Epithelial cell of proximal tubule (primary cell): ENCODE measurements around the gene TENM4. TPM values are rescaled to one million over a fixed set of nuclear protein-coding genes. Genes with fewer than 3 reads are reported as not detected.

Source experiments
- DNase-seq: peaks from one replicate; pipeline ENCODE4 v3.0.0-alpha.2; 2011; ENCODE audit warnings: low read depth
- H3K4me3 ChIP-seq: 2 replicates; pipeline ENCODE4 v1.5.1; 2011; ENCODE audit warnings: low read depth, mild to moderate bottlenecking, low read length
- total RNA-seq: library from RNA; depleted of rRNA; stranded (reverse); fragments of >200 nt; gene quantifications from 2 replicates; pipeline ENCODE4 v1.2.3, GENCODE V29; 2015
- TF ChIP-seq, protein P1 (sequence below): conservative IDR thresholded peaks from 2 replicates; pipeline ENCODE4 v1.5.1; 2012; ENCODE audit warnings: low read depth, mild to moderate bottlenecking, low read length

TENM4 gene
- total RNA-seq, 1 donor from 2014 or later: 22.2 TPM

- H3K4me3 ChIP-seq: no peak overlapping the region
- DNase-seq: no peak
- TF ChIP-seq, protein P1, sequence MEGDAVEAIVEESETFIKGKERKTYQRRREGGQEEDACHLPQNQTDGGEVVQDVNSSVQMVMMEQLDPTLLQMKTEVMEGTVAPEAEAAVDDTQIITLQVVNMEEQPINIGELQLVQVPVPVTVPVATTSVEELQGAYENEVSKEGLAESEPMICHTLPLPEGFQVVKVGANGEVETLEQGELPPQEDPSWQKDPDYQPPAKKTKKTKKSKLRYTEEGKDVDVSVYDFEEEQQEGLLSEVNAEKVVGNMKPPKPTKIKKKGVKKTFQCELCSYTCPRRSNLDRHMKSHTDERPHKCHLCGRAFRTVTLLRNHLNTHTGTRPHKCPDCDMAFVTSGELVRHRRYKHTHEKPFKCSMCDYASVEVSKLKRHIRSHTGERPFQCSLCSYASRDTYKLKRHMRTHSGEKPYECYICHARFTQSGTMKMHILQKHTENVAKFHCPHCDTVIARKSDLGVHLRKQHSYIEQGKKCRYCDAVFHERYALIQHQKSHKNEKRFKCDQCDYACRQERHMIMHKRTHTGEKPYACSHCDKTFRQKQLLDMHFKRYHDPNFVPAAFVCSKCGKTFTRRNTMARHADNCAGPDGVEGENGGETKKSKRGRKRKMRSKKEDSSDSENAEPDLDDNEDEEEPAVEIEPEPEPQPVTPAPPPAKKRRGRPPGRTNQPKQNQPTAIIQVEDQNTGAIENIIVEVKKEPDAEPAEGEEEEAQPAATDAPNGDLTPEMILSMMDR: no peak
Measured at GRCh38 chr11:79128291-79128690, 312.5 kb downstream of the TENM4 start.

- peak; percentile 57 for DNase-seq
- H3K4me3 ChIP-seq: no peak overlapping the region
- TF ChIP-seq, protein P1: no peak
Measured at GRCh38 chr11:79122759-79123158, 318.1 kb downstream of the TENM4 start.

DNA sequence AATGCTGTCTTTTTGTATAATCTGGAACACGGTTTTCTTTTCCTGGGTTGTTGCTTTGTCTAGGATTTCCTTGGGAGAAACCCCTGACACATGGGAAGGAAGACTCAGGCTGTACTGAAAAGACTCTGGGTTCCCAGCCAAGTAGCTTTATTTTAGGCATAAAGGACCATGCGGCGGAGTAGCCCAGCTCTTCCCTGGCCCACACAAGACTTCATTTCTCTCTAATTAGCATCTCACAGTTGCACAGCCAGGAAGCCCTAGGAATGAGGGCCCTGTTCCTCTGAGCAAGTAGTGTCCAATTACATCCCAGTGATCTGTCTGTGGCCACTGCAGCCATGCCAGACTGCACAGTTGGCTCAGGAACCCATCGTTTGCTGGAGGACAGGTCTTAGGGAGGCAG is 319.5 kb downstream of the TENM4 start:
- TF ChIP-seq, protein P1: no peak
- H3K4me3 ChIP-seq: no peak overlapping the region
- no peak for DNase-seq

- H3K4me3 ChIP-seq: no peak overlapping the region
- no peak for DNase-seq
- TF ChIP-seq, protein P1: no peak
Measured at GRCh38 chr11:79119491-79120284, 321.1 kb downstream of the TENM4 start.

GRCh38 chr11:79117488-79117887 is 323.3 kb downstream of the TENM4 start:
- H3K4me3 ChIP-seq: no peak overlapping the region
- TF ChIP-seq, protein P1: no peak
- no peak for DNase-seq

DNA sequence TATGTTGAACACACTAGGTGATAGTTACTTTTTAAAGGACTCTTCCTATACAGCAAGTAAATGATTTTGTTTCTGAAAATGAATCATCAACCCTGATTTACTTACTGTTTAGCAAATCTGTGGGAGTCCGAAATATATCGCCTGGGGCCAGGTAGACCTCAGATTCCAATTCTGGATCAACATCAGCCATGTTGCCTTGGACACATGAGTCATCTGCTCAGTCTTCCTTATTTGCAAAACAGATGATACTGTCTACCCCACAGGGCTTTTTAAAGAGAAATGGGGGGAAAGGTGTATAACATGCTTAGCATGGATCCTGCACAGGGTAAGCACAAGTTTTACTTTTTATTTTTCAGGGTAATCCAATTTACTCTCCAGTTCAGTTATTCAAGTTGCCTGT is 324.2 kb downstream of the TENM4 start:
- DNase-seq: no peak
- no peak overlapping the region for H3K4me3 ChIP-seq

More for the DNA sequence above, 324.2 kb downstream of the TENM4 start:
- TF ChIP-seq, protein P1: no peak
